Activated gamma-delta T cell (primary cell): ENCODE results near the gene CXCR6.

Experiments used
- DNase-seq: peaks from one replicate; lab custom pipeline; 2025; lab: John Stamatoyannopoulos, UW

CXCR6 gene

GRCh38 chr3:45948311-45948781 lies 5.1 kb downstream of the CXCR6 start:
- no peak for DNase-seq

GRCh38 chr3:45948881-45949280 lies 5.6 kb downstream of the CXCR6 start:
- DNase-seq = no peak

GRCh38 chr3:45949432-45949831 lies 6.2 kb downstream of the CXCR6 start:
- no peak for DNase-seq

- no peak for DNase-seq
Measured at GRCh38 chr3:45950131-45950530, 6.9 kb downstream of the CXCR6 start.

- DNase-seq = no peak
Measured at GRCh38 chr3:45950686-45951600, 7.7 kb downstream of the CXCR6 start.

GRCh38 chr3:45951946-45952345 lies 8.7 kb downstream of the CXCR6 start:
- DNase-seq = no peak

- no peak for DNase-seq
Measured at GRCh38 chr3:45952456-45952855, 9.2 kb downstream of the CXCR6 start.

GRCh38 chr3:45953536-45953935 lies 10.3 kb downstream of the CXCR6 start:
- no peak for DNase-seq

- no peak for DNase-seq
Measured at GRCh38 chr3:45954306-45954705, 11.0 kb downstream of the CXCR6 start.

- no peak for DNase-seq
Measured at GRCh38 chr3:45955017-45955647, 11.9 kb downstream of the CXCR6 start.

GRCh38 chr3:45955706-45956105 lies 12.4 kb downstream of the CXCR6 start:
- DNase-seq = no peak

GRCh38 chr3:45957586-45957985 lies 14.3 kb downstream of the CXCR6 start:
- no peak for DNase-seq

- DNase-seq = no peak
Measured at GRCh38 chr3:45958321-45958791, 15.1 kb downstream of the CXCR6 start.

GRCh38 chr3:45959201-45959600 lies 15.9 kb downstream of the CXCR6 start:
- no peak for DNase-seq

- no peak for DNase-seq
Measured at GRCh38 chr3:45960289-45960688, 17.0 kb downstream of the CXCR6 start.

GRCh38 chr3:45962033-45962432 lies 18.8 kb downstream of the CXCR6 start:
- no peak for DNase-seq

- no peak for DNase-seq
Measured at GRCh38 chr3:45964139-45964538, 20.9 kb downstream of the CXCR6 start.

GRCh38 chr3:45965253-45965652 lies 22.0 kb downstream of the CXCR6 start:
- no peak for DNase-seq

GRCh38 chr3:45965653-45966052 lies 22.4 kb downstream of the CXCR6 start:
- DNase-seq = peak; percentile 14

GRCh38 chr3:45966371-45966791 lies 23.1 kb downstream of the CXCR6 start:
- no peak for DNase-seq

GRCh38 chr3:45966950-45967640 lies 23.8 kb downstream of the CXCR6 start:
- DNase-seq = no peak

- DNase-seq = no peak
Measured at GRCh38 chr3:45967724-45968123, 24.5 kb downstream of the CXCR6 start.
